ENCODE data around the gene PJA2.

GRCh38 chr5:109325456-109325855 lies 84.3 kb downstream of the PJA2 start:
- TF ChIP-seq GATA2 (IDR thresholded peaks at IDR 0.05; ENCODE audit: low read depth, low read length) = no peak
- no peak for TF ChIP-seq GATA3 (IDR thresholded peaks at IDR 0.05; ENCODE audit: low read depth, low read length)

Measured in SH-SY5Y (cell line).